HG03095 (cell line): ENCODE measurements around the gene CGB2.
"Not testable (repeated sequence)": the region's sequence is repeated elsewhere in the genome, so short reads cannot be mapped to it uniquely, and the experiment has no call there.

Source experiments
- ATAC-seq: cut with Tn5 transposase; IDR thresholded peaks from one replicate; pipeline ENCODE4 v1.9.1; 2021; ENCODE audit warnings: moderate library complexity; ENCODE audit not compliant: unreplicated experiment

The CGB2 gene

GRCh38 chr19:49009828-49010227 lies 21.9 kb upstream of the CGB2 start:
- ATAC-seq, result no peak

- no peak for ATAC-seq
Observed at GRCh38 chr19:49010453-49010852, 21.2 kb upstream of the CGB2 start.

GRCh38 chr19:49011194-49011593 lies 20.5 kb upstream of the CGB2 start:
- ATAC-seq, result no peak

GRCh38 chr19:49014123-49014869 lies 17.4 kb upstream of the CGB2 start:
- no peak for ATAC-seq

GRCh38 chr19:49014870-49015255 lies 16.8 kb upstream of the CGB2 start:
- no peak for ATAC-seq

- ATAC-seq, result no peak
Observed at GRCh38 chr19:49016067-49016839, 15.4 kb upstream of the CGB2 start.

- ATAC-seq, result no peak
Observed at GRCh38 chr19:49017041-49017665, 14.5 kb upstream of the CGB2 start, which contains the start of gene LHB. Gene LHB, minus strand, starts transcription at chr19:49017091. Its CDS starts 10 bp downstream, at chr19:49017081.

- ATAC-seq, result no peak
Observed at GRCh38 chr19:49017666-49018351, 13.9 kb upstream of the CGB2 start.

- not testable (repeated sequence) for ATAC-seq
Observed at GRCh38 chr19:49018388-49019241, 13.1 kb upstream of the CGB2 start.

GRCh38 chr19:49019242-49019932 lies 12.3 kb upstream of the CGB2 start:
- no peak for ATAC-seq

- ATAC-seq, result no peak
Observed at GRCh38 chr19:49020342-49020741, 11.3 kb upstream of the CGB2 start.

GRCh38 chr19:49020931-49021895 lies 10.5 kb upstream of the CGB2 start:
- ATAC-seq, result no peak

GRCh38 chr19:49022116-49022515 lies 9.6 kb upstream of the CGB2 start:
- ATAC-seq, result no peak

GRCh38 chr19:49024233-49024632 lies 7.5 kb upstream of the CGB2 start, which contains the start of gene CGB3:
Gene CGB3, minus strand, starts transcription at chr19:49024333. Its CDS starts 362 bp downstream, at chr19:49023971.
- ATAC-seq, result not testable (repeated sequence)

- not testable (repeated sequence) for ATAC-seq
Observed at GRCh38 chr19:49025088-49025487, 6.6 kb upstream of the CGB2 start.

- not testable (repeated sequence) for ATAC-seq
Observed at GRCh38 chr19:49025599-49025998, 6.1 kb upstream of the CGB2 start.

- ATAC-seq, result not testable (repeated sequence)
Observed at GRCh38 chr19:49028686-49029085, 3.0 kb upstream of the CGB2 start.

- ATAC-seq, result not testable (repeated sequence)
Observed at GRCh38 chr19:49029749-49030148, 1.9 kb upstream of the CGB2 start.
